GM12874 (cell line): Measurements from ENCODE around the gene CGA.

ENCODE experiments used
- CTCF ChIP-seq: IDR thresholded peaks from 2 replicates; pipeline ENCODE4 v1.5.1; 2011; ENCODE audit warnings: low read depth, mild to moderate bottlenecking, control low read depth, low read length, moderate library complexity; ENCODE audit not compliant: insufficient read depth

CGA gene

GRCh38 chr6:87116922-87117321 is 22.0 kb upstream of the CGA start:
- no peak for TF ChIP-seq CTCF

GRCh38 chr6:87115402-87116135 is 20.7 kb upstream of the CGA start:
- no peak for TF ChIP-seq CTCF

GRCh38 chr6:87110636-87111035 is 15.7 kb upstream of the CGA start:
- TF ChIP-seq CTCF: no peak

- no peak for TF ChIP-seq CTCF
Measured at GRCh38 chr6:87105823-87106222, 10.9 kb upstream of the CGA start.

- no peak for TF ChIP-seq CTCF
Measured at GRCh38 chr6:87104667-87105066, 9.8 kb upstream of the CGA start.

GRCh38 chr6:87103977-87104601 is 9.2 kb upstream of the CGA start:
- TF ChIP-seq CTCF: no peak

- no peak for TF ChIP-seq CTCF
Measured at GRCh38 chr6:87102151-87102621, 7.3 kb upstream of the CGA start.
